GM12878 (cell line): ENCODE measurements around the gene TRPM1. TPM values are rescaled to one million over a fixed set of nuclear protein-coding genes. Genes with fewer than 3 reads are reported as not detected.
A peak's percentile ranks its signal among the peaks of the same experiment; 100 is the strongest.

Experiments used
- CHD2 ChIP-seq: IDR thresholded peaks from 2 replicates; pipeline ENCODE4 v1.6.1; 2011; ENCODE audit warnings: low read depth, low read length, improper control_type of control experiment, borderline replicate concordance
- CREB1 ChIP-seq: IDR thresholded peaks from 2 replicates; pipeline ENCODE4 v1.6.1; 2012; ENCODE audit warnings: low read depth, mild to moderate bottlenecking, inconsistent platforms
- ETV6 ChIP-seq, 2 experiments: fragments of 450-650 bp in 1 of 2; IDR thresholded peaks in 1 of 2; conservative IDR thresholded peaks in 1 of 2; 2 replicates each; pipeline ENCODE4 v1.6.1; 2014; ENCODE audit warnings: antibody characterized with exemption in 1 of 2, borderline replicate concordance in 1 of 2, low read depth in 1 of 2, mild to moderate bottlenecking in 1 of 2, moderate library complexity in 1 of 2
- HDAC6 ChIP-seq: fragments of 200-600 bp; sonication (generic); IDR thresholded peaks from one replicate; pipeline ENCODE4 v1.8.0; 2017; ENCODE audit warnings: antibody characterized with exemption; ENCODE audit not compliant: unreplicated experiment
- KDM1A ChIP-seq: fragments of 200-600 bp; sonication (generic); IDR thresholded peaks from 2 replicates; pipeline ENCODE4 v1.6.1; 2016; ENCODE audit warnings: borderline replicate concordance
- TAF1 ChIP-seq: IDR thresholded peaks from 2 replicates; pipeline ENCODE4 v1.6.1; 2011; ENCODE audit warnings: mild to moderate bottlenecking, low read depth, low read length, borderline replicate concordance
- TCF7 ChIP-seq: IDR thresholded peaks from 2 replicates; pipeline ENCODE4 v1.6.1; 2014; ENCODE audit warnings: antibody characterized with exemption, borderline replicate concordance
- YY1 ChIP-seq: IDR thresholded peaks from 2 replicates; pipeline ENCODE4 v1.6.1; 2011; ENCODE audit warnings: low read depth, mild to moderate bottlenecking, low read length
- polyA plus RNA-seq, 11 experiments: library from polyadenylated mRNA; depleted of rRNA in 4 of 11; unstranded in 6 of 11; stranded (reverse) in 5 of 11; fragments of >200 nt; fragmentation: Nextera tagmentation in 4 of 11; fragmentation: Illumina TruSeq in 1 of 11; extraction: Ambion mirVana in 4 of 11; extraction: Trizol in 1 of 11; gene quantifications; 1 replicate in 1 of 11; 2 replicates in 10 of 11; pipeline versions ENCODE4 v1.2.1 to v1.2.3, GENCODE V29; 2011 to 2016; ENCODE audit warnings: inconsistent platforms in 2 of 11, missing spikeins in 2 of 11, low read depth in 1 of 11
- total RNA-seq, 4 experiments: library from RNA; depleted of rRNA in 3 of 4; stranded (reverse); fragments of >200 nt in 3 of 4; fragmentation: Illumina TruSeq in 1 of 4; extraction: Trizol in 1 of 4; gene quantifications; 2 replicates each; pipeline versions ENCODE4 v1.2.1 to v1.2.3, GENCODE V29; 2013 to 2021
- TF ChIP-seq, protein P1 (sequence below): fragments of 450-650 bp; IDR thresholded peaks from 2 replicates; pipeline ENCODE4 v1.6.1; 2016; ENCODE audit warnings: mild to moderate bottlenecking, moderate library complexity, borderline replicate concordance
- TF ChIP-seq, protein P2 (sequence below): fragments of 450-650 bp; IDR thresholded peaks from 2 replicates; pipeline ENCODE4 v1.6.1; 2017; ENCODE audit warnings: antibody characterized with exemption, mild to moderate bottlenecking, moderate library complexity

The TRPM1 gene
- total and polyA plus RNA-seq, 10 of the 15 experiments (the other 5 are each of a cell fraction or from before 2014, with no cell fraction given) = 0.01 to 0.10 (median 0.05) TPM; not detected in 4

DNA sequence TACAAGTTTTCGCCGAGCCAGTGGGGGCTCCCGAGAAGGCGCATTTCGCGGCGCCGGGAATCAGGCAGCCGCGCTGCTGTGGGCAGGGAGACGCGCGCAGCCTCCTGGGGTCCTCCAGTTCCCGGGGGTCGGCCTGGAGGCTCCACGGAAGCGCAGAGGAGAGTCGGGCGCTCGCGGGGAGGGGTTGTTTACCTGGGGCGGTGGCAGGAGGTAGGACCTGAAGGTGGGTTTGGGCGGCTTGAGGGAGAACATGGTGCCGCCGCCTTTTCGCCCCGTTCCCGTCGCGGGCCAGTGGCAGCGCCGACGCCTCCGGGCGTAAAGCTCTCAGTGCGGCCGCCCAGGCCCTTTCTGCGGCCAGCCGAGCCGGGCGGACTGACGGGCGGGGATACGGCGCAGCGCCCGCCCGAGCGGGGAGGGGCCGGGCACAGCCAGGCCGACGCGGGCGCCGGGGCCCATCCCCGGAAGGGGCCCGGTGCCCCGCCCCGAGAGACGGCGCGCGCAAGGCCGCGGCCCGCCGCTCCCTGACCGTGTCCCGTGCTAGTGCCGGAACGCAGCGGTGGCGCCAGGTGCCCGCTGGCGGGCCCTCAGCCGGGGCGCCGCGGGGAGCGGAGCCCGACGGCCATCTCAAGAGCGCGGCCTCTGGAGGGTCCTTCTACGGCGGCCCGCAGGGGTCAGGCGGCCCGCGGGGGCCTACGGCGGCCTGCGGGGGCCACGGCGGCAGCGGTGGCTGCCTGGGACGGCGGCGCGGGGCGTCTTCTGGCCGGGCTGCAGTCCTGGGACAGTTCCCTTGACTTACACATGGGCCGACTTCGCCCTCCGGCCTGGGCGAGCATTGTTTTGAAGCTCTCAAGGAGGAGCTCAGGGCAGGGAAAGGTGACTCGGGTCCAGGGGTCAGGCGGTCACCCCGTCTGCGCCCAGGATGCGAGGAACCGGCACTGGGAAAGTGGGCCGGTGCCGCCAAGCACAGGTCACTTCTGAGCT lies 110.0 kb downstream of the TRPM1 start, which contains the start of gene MTMR10 (continued):
- peak; percentile 71; the same call in 1 of the 2 replicates for TF ChIP-seq TAF1
- TF ChIP-seq, protein P1, sequence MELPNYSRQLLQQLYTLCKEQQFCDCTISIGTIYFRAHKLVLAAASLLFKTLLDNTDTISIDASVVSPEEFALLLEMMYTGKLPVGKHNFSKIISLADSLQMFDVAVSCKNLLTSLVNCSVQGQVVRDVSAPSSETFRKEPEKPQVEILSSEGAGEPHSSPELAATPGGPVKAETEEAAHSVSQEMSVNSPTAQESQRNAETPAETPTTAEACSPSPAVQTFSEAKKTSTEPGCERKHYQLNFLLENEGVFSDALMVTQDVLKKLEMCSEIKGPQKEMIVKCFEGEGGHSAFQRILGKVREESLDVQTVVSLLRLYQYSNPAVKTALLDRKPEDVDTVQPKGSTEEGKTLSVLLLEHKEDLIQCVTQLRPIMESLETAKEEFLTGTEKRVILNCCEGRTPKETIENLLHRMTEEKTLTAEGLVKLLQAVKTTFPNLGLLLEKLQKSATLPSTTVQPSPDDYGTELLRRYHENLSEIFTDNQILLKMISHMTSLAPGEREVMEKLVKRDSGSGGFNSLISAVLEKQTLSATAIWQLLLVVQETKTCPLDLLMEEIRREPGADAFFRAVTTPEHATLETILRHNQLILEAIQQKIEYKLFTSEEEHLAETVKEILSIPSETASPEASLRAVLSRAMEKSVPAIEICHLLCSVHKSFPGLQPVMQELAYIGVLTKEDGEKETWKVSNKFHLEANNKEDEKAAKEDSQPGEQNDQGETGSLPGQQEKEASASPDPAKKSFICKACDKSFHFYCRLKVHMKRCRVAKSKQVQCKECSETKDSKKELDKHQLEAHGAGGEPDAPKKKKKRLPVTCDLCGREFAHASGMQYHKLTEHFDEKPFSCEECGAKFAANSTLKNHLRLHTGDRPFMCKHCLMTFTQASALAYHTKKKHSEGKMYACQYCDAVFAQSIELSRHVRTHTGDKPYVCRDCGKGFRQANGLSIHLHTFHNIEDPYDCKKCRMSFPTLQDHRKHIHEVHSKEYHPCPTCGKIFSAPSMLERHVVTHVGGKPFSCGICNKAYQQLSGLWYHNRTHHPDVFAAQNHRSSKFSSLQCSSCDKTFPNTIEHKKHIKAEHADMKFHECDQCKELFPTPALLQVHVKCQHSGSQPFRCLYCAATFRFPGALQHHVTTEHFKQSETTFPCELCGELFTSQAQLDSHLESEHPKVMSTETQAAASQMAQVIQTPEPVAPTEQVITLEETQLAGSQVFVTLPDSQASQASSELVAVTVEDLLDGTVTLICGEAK = no peak
- TF ChIP-seq TCF7 = no peak
- peak; percentile 45 for TF ChIP-seq HDAC6
- TF ChIP-seq, protein P2, sequence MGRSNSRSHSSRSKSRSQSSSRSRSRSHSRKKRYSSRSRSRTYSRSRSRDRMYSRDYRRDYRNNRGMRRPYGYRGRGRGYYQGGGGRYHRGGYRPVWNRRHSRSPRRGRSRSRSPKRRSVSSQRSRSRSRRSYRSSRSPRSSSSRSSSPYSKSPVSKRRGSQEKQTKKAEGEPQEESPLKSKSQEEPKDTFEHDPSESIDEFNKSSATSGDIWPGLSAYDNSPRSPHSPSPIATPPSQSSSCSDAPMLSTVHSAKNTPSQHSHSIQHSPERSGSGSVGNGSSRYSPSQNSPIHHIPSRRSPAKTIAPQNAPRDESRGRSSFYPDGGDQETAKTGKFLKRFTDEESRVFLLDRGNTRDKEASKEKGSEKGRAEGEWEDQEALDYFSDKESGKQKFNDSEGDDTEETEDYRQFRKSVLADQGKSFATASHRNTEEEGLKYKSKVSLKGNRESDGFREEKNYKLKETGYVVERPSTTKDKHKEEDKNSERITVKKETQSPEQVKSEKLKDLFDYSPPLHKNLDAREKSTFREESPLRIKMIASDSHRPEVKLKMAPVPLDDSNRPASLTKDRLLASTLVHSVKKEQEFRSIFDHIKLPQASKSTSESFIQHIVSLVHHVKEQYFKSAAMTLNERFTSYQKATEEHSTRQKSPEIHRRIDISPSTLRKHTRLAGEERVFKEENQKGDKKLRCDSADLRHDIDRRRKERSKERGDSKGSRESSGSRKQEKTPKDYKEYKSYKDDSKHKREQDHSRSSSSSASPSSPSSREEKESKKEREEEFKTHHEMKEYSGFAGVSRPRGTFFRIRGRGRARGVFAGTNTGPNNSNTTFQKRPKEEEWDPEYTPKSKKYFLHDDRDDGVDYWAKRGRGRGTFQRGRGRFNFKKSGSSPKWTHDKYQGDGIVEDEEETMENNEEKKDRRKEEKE = 0 out of 2 replicates have a peak, but pooled peaks have one; percentile 28
- TF ChIP-seq CHD2 = 0 out of 2 replicates have a peak, but pooled peaks have one; percentile 5
- peak; percentile 92 for TF ChIP-seq YY1
- TF ChIP-seq KDM1A = no peak
- TF ChIP-seq ETV6 (conservative IDR thresholded peaks at IDR 0.05 in 1 of 2, IDR thresholded peaks at IDR 0.05 in 1 of 2; ENCODE audit: borderline replicate concordance in 1 of 2, low read depth in 1 of 2) = no peak
- TF ChIP-seq CREB1 = no peak
